ENCODE data around the gene MLXIP.

DNA sequence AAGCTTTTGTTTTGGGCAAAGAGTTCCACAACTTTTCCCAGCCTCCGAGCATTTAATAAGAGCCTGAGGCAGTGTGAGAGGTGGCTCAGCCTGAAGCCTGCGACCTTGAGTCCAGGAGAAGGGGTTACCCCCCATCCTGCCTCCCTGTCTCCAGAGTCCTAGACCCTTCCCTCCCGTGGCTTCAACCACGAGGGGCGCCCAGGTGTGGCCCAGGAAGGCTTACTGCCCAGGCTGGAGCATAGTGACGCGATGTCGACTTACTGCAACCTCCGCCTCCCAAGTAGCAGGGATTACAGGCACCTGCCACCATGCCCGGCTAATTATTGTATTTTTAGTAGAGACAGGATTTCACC lies 105.0 kb downstream of the MLXIP start:
- TF ChIP-seq, protein P1, sequence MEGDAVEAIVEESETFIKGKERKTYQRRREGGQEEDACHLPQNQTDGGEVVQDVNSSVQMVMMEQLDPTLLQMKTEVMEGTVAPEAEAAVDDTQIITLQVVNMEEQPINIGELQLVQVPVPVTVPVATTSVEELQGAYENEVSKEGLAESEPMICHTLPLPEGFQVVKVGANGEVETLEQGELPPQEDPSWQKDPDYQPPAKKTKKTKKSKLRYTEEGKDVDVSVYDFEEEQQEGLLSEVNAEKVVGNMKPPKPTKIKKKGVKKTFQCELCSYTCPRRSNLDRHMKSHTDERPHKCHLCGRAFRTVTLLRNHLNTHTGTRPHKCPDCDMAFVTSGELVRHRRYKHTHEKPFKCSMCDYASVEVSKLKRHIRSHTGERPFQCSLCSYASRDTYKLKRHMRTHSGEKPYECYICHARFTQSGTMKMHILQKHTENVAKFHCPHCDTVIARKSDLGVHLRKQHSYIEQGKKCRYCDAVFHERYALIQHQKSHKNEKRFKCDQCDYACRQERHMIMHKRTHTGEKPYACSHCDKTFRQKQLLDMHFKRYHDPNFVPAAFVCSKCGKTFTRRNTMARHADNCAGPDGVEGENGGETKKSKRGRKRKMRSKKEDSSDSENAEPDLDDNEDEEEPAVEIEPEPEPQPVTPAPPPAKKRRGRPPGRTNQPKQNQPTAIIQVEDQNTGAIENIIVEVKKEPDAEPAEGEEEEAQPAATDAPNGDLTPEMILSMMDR (conservative IDR thresholded peaks at IDR 0.05; ENCODE audit: low read length), result no peak
- no peak for TF ChIP-seq EZH2phosphoT487 (IDR thresholded peaks at IDR 0.05; ENCODE audit: borderline replicate concordance)

Data from Loucy (cell line).